NB4 (cell line): ENCODE measurements around the gene CLNK.

Experiments used
- DNase-seq: peaks from one replicate; pipeline ENCODE4 v3.0.0; 2010; ENCODE audit warnings: low read depth
- H3K4me3 ChIP-seq: one replicate; pipeline ENCODE4 v1.5.1; 2011; ENCODE audit warnings: mild to moderate bottlenecking, low read depth, low read length, moderate library complexity
- MYC ChIP-seq: IDR thresholded peaks from 2 replicates; pipeline ENCODE4 v1.6.1; 2011; ENCODE audit warnings: low read depth, low read length
- POLR2A ChIP-seq: IDR thresholded peaks from 2 replicates; pipeline ENCODE4 v1.6.1; 2011; ENCODE audit warnings: mild to moderate bottlenecking; ENCODE audit not compliant: insufficient read length; ENCODE audit errors: extremely low read depth
- TF ChIP-seq, protein P1 (sequence below): IDR thresholded peaks from 2 replicates; pipeline ENCODE4 v1.6.1; 2011; ENCODE audit warnings: low read depth, low read length
- TF ChIP-seq, protein P2 (sequence below): IDR thresholded peaks from one replicate; pipeline ENCODE4 v1.5.1; 2012; ENCODE audit warnings: low read depth, low read length

Gene CLNK

DNA sequence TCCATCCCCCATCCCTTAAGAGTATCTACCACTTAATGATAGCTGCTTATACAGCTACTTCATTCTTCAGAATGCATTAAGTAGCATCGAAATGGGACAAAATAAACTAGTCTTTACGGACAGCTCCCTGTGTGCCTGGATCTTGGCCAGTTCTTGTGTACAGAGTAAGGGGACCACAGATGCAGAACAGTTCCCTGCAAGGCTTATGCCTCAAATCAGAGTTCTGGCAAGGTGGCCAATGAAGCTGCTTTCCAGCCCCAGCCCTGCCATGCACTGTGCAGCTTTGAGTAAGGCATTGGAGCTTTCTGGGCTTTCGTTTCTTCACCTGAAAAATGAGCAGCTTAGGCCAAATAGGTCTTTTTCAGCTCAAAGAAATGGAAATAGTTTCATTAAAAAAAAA is 14.2 kb downstream of the CLNK start:
- no peak overlapping the region for H3K4me3 ChIP-seq
- TF ChIP-seq, protein P1, sequence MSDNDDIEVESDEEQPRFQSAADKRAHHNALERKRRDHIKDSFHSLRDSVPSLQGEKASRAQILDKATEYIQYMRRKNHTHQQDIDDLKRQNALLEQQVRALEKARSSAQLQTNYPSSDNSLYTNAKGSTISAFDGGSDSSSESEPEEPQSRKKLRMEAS: no peak
- TF ChIP-seq MYC (no peak), POLR2A (no peak)
- TF ChIP-seq, protein P2, sequence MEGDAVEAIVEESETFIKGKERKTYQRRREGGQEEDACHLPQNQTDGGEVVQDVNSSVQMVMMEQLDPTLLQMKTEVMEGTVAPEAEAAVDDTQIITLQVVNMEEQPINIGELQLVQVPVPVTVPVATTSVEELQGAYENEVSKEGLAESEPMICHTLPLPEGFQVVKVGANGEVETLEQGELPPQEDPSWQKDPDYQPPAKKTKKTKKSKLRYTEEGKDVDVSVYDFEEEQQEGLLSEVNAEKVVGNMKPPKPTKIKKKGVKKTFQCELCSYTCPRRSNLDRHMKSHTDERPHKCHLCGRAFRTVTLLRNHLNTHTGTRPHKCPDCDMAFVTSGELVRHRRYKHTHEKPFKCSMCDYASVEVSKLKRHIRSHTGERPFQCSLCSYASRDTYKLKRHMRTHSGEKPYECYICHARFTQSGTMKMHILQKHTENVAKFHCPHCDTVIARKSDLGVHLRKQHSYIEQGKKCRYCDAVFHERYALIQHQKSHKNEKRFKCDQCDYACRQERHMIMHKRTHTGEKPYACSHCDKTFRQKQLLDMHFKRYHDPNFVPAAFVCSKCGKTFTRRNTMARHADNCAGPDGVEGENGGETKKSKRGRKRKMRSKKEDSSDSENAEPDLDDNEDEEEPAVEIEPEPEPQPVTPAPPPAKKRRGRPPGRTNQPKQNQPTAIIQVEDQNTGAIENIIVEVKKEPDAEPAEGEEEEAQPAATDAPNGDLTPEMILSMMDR: no peak
- no peak for DNase-seq

DNA sequence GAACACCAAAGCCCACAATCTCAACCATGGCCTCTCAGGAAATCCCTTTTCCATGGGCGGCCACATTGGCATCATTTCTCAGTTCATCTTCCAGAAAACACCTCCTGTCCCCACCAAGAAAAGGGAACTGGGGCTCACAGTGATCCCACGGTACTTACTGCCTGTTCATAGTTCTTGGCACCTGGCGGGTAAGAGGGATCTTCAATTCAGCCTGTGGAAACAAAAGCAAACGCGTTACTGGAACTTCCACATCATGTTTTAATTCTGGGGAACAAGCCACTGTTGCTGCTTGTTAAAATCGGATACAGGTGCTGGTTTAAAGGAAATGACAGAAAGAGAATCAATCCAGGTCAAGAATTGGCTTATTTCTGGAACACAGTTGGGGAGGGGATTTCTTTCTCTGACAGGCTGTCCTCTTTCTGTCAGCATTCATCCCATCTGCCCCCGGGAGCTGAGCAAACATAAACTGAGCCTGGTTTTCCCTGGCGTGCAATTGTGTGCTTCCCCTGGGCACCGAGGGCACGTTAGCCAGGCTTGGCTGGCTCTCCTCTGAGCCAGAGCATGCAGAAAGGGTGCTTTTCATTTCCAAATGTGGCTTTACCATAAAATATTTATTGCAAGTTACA is 16.8 kb downstream of the CLNK start:
- DNase-seq: no peak
- TF ChIP-seq MYC (no peak), POLR2A (no peak)
- TF ChIP-seq, protein P1: no peak
- TF ChIP-seq, protein P2: no peak
- H3K4me3 ChIP-seq: no peak overlapping the region

DNA sequence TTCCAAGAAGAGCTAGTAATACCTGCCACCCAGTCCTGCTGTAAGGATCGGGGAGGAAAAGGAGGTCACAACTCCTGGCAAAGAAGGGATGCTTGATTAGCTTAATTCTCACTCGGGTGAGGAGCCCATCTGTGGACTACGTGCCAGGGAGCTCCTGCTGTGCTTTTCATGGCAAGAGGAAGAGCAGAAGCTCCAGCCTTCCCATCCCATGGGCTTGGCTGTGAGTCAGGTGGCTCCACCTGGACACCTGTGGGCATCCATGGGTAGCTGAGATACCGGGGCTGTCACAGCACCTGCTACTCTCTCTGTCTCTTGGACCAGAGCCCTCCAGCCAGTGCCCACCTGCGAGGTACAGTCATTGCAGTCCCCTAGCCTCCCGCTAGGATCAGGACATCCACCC is 18.0 kb downstream of the CLNK start:
- H3K4me3 ChIP-seq: no peak overlapping the region
- TF ChIP-seq, protein P1: no peak
- TF ChIP-seq, protein P2: no peak
- TF ChIP-seq MYC (no peak), POLR2A (no peak)
- no peak for DNase-seq

DNA sequence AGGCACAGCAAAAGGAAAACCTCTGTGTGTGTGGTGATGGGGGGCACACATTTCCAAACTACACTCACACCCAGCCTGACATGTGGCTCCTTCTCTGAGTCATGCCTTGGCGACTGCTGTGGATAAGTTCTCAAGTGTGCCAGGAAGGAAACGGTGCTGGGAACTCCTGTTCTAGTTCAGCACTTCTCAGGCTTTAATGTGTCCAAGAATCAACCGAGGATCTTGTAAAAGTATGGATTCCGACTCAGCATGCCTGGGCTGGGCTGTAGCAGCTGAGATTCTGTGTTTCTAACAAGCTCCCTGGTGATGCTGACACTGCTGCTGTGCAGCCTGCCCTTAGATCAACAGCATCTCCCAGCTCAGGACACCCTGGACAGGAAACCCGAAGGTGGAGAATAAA is 20.2 kb downstream of the CLNK start:
- no peak overlapping the region for H3K4me3 ChIP-seq
- TF ChIP-seq, protein P1: no peak
- TF ChIP-seq, protein P2: no peak
- TF ChIP-seq MYC (no peak), POLR2A (no peak)
- no peak for DNase-seq

DNA sequence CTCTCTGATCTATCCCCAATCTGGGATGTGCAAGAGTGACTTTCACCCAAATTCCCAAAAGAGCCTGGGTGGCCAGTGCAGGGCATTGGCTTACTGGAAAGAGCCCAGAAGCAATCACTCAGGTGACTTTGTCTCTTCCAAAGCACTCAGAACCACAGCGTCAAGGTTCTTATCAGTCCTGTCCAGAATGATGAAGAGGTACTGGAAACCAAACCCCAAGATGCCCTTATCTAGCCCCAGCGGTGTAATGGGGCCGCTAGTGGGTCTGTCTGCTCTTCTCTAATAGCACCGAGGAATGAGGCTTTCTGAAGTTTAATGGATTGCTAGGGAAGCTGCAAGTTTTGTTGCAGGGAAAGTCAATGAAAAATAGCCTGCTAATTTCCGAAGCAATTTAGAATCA is 21.6 kb downstream of the CLNK start:
- no peak for DNase-seq
- TF ChIP-seq POLR2A: no peak
- TF ChIP-seq, protein P1: no peak
- TF ChIP-seq, protein P2: no peak
- H3K4me3 ChIP-seq: no peak overlapping the region

DNA sequence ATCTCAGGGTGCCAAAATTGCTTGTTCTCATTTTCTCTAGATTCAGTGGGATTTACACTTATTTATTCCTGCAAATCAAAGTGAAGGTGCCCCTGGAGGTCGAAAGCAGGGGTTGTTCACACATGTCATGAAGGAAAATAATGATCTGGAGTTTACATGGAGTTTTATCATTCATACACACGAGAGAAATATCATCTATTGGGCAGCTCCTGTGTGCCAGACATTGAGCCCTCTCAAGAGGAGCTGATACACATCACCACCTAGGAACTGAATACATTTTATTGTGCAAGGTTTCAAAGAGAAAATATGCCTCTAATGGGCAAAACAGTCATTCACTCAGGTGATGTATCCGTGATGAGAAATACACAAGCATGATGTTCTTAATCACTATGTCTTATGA is 23.5 kb downstream of the CLNK start:
- TF ChIP-seq, protein P1: no peak
- no peak for TF ChIP-seq MYC
- TF ChIP-seq, protein P2: no peak
- no peak for TF ChIP-seq POLR2A
- no peak overlapping the region for H3K4me3 ChIP-seq
- no peak for DNase-seq
